Transverse colon (tissue), 4 donors: ENCODE data around the gene DIAPH3. TPM values are rescaled to one million over a fixed set of nuclear protein-coding genes. Genes with fewer than 3 reads are reported as not detected.

Source experiments
- DNase-seq: peaks from one replicate; pipeline ENCODE4 v3.0.0-alpha.2; 2019
- H3K27ac ChIP-seq, 4 donors: fragments of 200-600 bp; sonication (generic); 2 replicates each; pipeline ENCODE4 v1.5.1; 2016 to 2018; ENCODE audit warnings: inconsistent platforms in 4 of 4
- H3K27me3 ChIP-seq: fragments of 200-600 bp; sonication (generic); 2 replicates; pipeline ENCODE4 v1.5.1; 2017; ENCODE audit warnings: inconsistent platforms
- H3K36me3 ChIP-seq, 4 donors: fragments of 200-600 bp; sonication (generic); 2 replicates each; pipeline ENCODE4 v1.5.1; 2017 to 2019; ENCODE audit warnings: inconsistent platforms in 4 of 4
- H3K4me1 ChIP-seq, 4 donors: fragments of 200-600 bp; sonication (generic); 2 replicates each; pipeline ENCODE4 v1.5.1; 2017 to 2020; ENCODE audit warnings: inconsistent platforms in 4 of 4
- H3K4me3 ChIP-seq, 4 donors: fragments of 200-600 bp; sonication (generic); 1 replicate in 1 of 4; 2 replicates in 3 of 4; pipeline versions ENCODE4 v1.5.1 to v1.6.1; 2017 to 2019; ENCODE audit warnings: inconsistent platforms in 4 of 4
- H3K9me3 ChIP-seq, 2 donors: fragments of 200-600 bp; sonication (generic); 2 replicates each; pipeline ENCODE4 v1.5.1; 2017 to 2019; ENCODE audit warnings: inconsistent platforms in 2 of 2
- CTCF ChIP-seq, 5 experiments: fragments of 200-600 bp in 3 of 5; fragments of 450-650 bp in 2 of 5; sonication (generic) in 3 of 5; IDR thresholded peaks; 1 replicate in 2 of 5; 2 replicates in 3 of 5; pipeline ENCODE4 v1.5.1; 2016 to 2017; ENCODE audit warnings: antibody characterized with exemption in 5 of 5, inconsistent platforms in 3 of 5, mild to moderate bottlenecking in 2 of 5, moderate library complexity in 1 of 5
- EP300 ChIP-seq: sonication (generic); formaldehyde crosslinking; IDR thresholded peaks from one replicate; pipeline ENCODE4 v1.6.1; 2017; ENCODE audit warnings: antibody characterized with exemption, low read depth
- POLR2A ChIP-seq: fragments of 450-650 bp; IDR thresholded peaks from one replicate; pipeline ENCODE4 v1.6.1; 2016; ENCODE audit warnings: antibody characterized with exemption, mild to moderate bottlenecking, moderate library complexity
- POLR2AphosphoS5 ChIP-seq, 3 donors: sonication (generic); formaldehyde crosslinking; IDR thresholded peaks; one replicate each; pipeline ENCODE4 v1.6.1; 2016; ENCODE audit warnings: antibody characterized with exemption in 3 of 3
- WGBS, 2 donors: methylation state at CpG; one replicate each; pipeline ENCODE4 v1.1.5; 2018; ENCODE audit warnings: low coverage in 1 of 2; 5-methylcytosine and 5-hydroxymethylcytosine counted together
- in situ Hi-C, 4 donors: fragments of 200-750 bp; cut with MboI; loops; one replicate each; pipeline versions ENCODE4 v1.15.0 to v1.15.1; 2017; ENCODE audit warnings: low sequenced_read_pairs in 3 of 4, low pct_ligation_motif_present in 1 of 4, low pct_unique_long_range_greater_than_20kb in 1 of 4
- intact Hi-C: fragments of 100-400 bp; cut with DNase I; formaldehyde crosslinking; loops from one replicate; pipeline ENCODE4 v1.15.1; 2023; ENCODE audit warnings: low total_unique reads
- total RNA-seq, 4 donors: library from RNA; depleted of rRNA; stranded (reverse); fragments of >200 nt; gene quantifications; one replicate each; pipeline ENCODE4 v1.1.0, GENCODE V29; 2016

DIAPH3 gene
- total RNA-seq, 4 donors from 2014 or later = 0.95 to 1.6 (median 1.2) TPM

- in situ Hi-C loops (no loop called here), intact Hi-C loops (no loop called here)
- Histone ChIP-seq H3K4me3 (no peak overlapping the region), H3K4me1 (no peaks in the 10 kb centered on the region), H3K27me3 (no peaks in the 10 kb centered on the region), H3K27ac (no peak overlapping the region), H3K9me3 (no peaks in the 10 kb centered on the region), H3K36me3 (no peaks in the 10 kb centered on the region)
- TF ChIP-seq POLR2AphosphoS5 (IDR thresholded peaks at IDR 0.05) = no peak
- TF ChIP-seq POLR2A = no peak
- TF ChIP-seq EP300 = no peak
- no peak for TF ChIP-seq CTCF (IDR thresholded peaks at IDR 0.05)
- DNase-seq = no peak
Observed at GRCh38 chr13:59963383-59963782, 200.3 kb downstream of the DIAPH3 start.

- Histone ChIP-seq H3K4me1 (no peaks in the 10 kb centered on the region), H3K4me3 (no peak overlapping the region), H3K36me3 (no peaks in the 10 kb centered on the region), H3K9me3 (no peaks in the 10 kb centered on the region), H3K27ac (no peak overlapping the region), H3K27me3 (no peaks in the 10 kb centered on the region)
- in situ Hi-C loops = no loop called here
- TF ChIP-seq POLR2A (no peak), POLR2AphosphoS5 (IDR thresholded peaks at IDR 0.05) (no peak), EP300 (no peak)
- intact Hi-C loops = no loop called here
- DNase-seq = no peak
- WGBS, 2 donors = 92 to 100% methylated on average over 4 of the region's 4 CpGs
Observed at GRCh38 chr13:59962343-59962742, 201.4 kb downstream of the DIAPH3 start.

- intact Hi-C loops (no loop called here), in situ Hi-C loops (no loop called here)
- TF ChIP-seq EP300 (no peak), POLR2A (no peak), CTCF (IDR thresholded peaks at IDR 0.05) (no peak), POLR2AphosphoS5 (IDR thresholded peaks at IDR 0.05) (no peak)
- no peaks in the 10 kb centered on the region for H3K27me3 ChIP-seq
- H3K36me3 ChIP-seq = no peaks in the 10 kb centered on the region
- no peaks in the 10 kb centered on the region for H3K4me1 ChIP-seq
- no peak overlapping the region for H3K27ac ChIP-seq
- 48 to 68% methylated on average over 2 of the region's 2 CpGs for WGBS, 2 donors
- H3K4me3 ChIP-seq = no peak overlapping the region
- no peaks in the 10 kb centered on the region for H3K9me3 ChIP-seq
- no peak for DNase-seq
Observed at GRCh38 chr13:59960683-59961082, 203.0 kb downstream of the DIAPH3 start.

- in situ Hi-C loops = no loop called here
Observed at GRCh38 chr13:59957438-59957837, 206.3 kb downstream of the DIAPH3 start.

More at GRCh38 chr13:59957438-59957837, 206.3 kb downstream of the DIAPH3 start:
- Histone ChIP-seq H3K9me3 (no peaks in the 10 kb centered on the region), H3K4me3 (no peak overlapping the region), H3K4me1 (no peaks in the 10 kb centered on the region), H3K27ac (no peak overlapping the region), H3K27me3 (no peaks in the 10 kb centered on the region), H3K36me3 (no peaks in the 10 kb centered on the region)
- no peak for DNase-seq
- intact Hi-C loops = no loop called here
- TF ChIP-seq POLR2A = no peak
- TF ChIP-seq EP300 = no peak
- no peak for TF ChIP-seq POLR2AphosphoS5 (IDR thresholded peaks at IDR 0.05)
- TF ChIP-seq CTCF (IDR thresholded peaks at IDR 0.05) = no peak
- 86 to 94% methylated on average over 2 of the region's 2 CpGs for WGBS, 2 donors
